Ishikawa (cell line): ENCODE data around the gene METTL22.

Source experiments
- CEBPB ChIP-seq: IDR thresholded peaks from 2 replicates; pipeline ENCODE4 v1.6.1; 2012
- CREB1 ChIP-seq: IDR thresholded peaks from 2 replicates; pipeline ENCODE4 v1.6.1; 2012; ENCODE audit warnings: low read depth
- EGR1 ChIP-seq: IDR thresholded peaks from 2 replicates; pipeline ENCODE4 v1.6.1; 2012
- EP300 ChIP-seq: IDR thresholded peaks from 2 replicates; pipeline ENCODE4 v1.6.1; 2012; ENCODE audit warnings: borderline replicate concordance
- FOXM1 ChIP-seq: IDR thresholded peaks from 2 replicates; pipeline ENCODE4 v1.6.1; 2012; ENCODE audit warnings: low read depth, borderline replicate concordance
- NFIC ChIP-seq: IDR thresholded peaks from 2 replicates; pipeline ENCODE4 v1.6.1; 2012
- RAD21 ChIP-seq: IDR thresholded peaks from 2 replicates; pipeline ENCODE4 v1.6.1; 2012; ENCODE audit warnings: low read depth
- TAF1 ChIP-seq: IDR thresholded peaks from 2 replicates; pipeline ENCODE4 v1.6.1; 2012; ENCODE audit warnings: low read depth, mild to moderate bottlenecking
- TCF12 ChIP-seq: IDR thresholded peaks from 2 replicates; pipeline ENCODE4 v1.6.1; 2012; ENCODE audit warnings: low read depth
- TEAD4 ChIP-seq: IDR thresholded peaks from 2 replicates; pipeline ENCODE4 v1.6.1; 2012
- YY1 ChIP-seq: IDR thresholded peaks from 2 replicates; pipeline ENCODE4 v1.6.1; 2012; ENCODE audit warnings: low read depth
- ZBTB7A ChIP-seq: IDR thresholded peaks from 2 replicates; pipeline ENCODE4 v1.6.1; 2012; ENCODE audit warnings: low read depth
- TF ChIP-seq, protein P1 (sequence below): IDR thresholded peaks from 2 replicates; pipeline ENCODE4 v1.6.1; 2012; ENCODE audit warnings: low read depth, mild to moderate bottlenecking
- TF ChIP-seq, protein P2 (sequence below): IDR thresholded peaks from 2 replicates; pipeline ENCODE4 v1.6.1; 2012
- TF ChIP-seq, protein P3 (sequence below): IDR thresholded peaks from 2 replicates; pipeline ENCODE4 v1.6.1; 2012

METTL22 gene

DNA sequence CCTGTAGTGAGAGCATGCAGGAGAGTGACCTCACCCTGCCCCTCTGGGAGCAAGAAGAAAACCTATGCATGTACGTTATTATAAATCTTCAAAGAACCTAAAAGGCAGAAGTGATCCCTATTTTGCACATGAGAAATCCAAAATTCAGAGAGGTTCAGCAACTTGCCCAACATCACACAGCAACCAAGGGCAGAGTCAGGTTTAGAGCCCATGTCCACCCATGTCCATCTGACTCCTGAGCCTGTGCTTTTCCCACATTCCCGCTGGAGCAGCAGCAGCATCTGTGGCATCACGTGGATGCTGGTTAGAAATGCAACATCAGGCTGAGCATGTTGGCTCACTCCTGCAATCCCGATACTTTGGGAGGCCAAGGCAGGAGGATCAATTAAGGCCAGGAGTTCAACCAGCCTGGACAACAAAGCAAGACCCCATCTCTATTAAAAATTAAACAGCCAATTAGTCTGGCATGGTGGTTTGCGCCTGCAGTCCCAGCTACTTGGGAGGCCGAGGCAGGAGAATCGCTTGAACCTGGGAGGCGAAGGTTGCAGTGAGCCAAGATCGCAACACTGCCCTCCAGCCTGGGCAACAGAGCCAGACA lies 26.3 kb downstream of the METTL22 start:
- TF ChIP-seq EGR1 = no peak

DNA sequence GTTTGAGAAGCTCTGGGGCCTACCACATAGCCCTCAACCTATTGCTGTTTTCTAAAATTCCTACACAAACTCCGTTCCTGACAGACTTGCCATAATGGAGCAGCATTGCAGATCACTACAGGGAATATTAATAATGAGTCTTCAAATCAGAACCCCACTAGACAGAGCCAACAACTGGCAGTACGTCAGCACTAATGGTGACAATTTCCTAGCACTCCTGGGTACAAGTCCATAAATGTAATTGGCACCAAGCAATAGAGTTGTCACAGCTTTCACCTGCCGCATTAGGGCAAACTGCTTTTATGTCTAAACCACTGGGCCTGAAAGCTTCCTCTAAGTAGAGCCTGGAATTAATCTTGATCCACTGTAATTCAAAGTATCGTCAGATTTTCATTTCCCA lies 27.4 kb downstream of the METTL22 start:
- TF ChIP-seq, protein P1, sequence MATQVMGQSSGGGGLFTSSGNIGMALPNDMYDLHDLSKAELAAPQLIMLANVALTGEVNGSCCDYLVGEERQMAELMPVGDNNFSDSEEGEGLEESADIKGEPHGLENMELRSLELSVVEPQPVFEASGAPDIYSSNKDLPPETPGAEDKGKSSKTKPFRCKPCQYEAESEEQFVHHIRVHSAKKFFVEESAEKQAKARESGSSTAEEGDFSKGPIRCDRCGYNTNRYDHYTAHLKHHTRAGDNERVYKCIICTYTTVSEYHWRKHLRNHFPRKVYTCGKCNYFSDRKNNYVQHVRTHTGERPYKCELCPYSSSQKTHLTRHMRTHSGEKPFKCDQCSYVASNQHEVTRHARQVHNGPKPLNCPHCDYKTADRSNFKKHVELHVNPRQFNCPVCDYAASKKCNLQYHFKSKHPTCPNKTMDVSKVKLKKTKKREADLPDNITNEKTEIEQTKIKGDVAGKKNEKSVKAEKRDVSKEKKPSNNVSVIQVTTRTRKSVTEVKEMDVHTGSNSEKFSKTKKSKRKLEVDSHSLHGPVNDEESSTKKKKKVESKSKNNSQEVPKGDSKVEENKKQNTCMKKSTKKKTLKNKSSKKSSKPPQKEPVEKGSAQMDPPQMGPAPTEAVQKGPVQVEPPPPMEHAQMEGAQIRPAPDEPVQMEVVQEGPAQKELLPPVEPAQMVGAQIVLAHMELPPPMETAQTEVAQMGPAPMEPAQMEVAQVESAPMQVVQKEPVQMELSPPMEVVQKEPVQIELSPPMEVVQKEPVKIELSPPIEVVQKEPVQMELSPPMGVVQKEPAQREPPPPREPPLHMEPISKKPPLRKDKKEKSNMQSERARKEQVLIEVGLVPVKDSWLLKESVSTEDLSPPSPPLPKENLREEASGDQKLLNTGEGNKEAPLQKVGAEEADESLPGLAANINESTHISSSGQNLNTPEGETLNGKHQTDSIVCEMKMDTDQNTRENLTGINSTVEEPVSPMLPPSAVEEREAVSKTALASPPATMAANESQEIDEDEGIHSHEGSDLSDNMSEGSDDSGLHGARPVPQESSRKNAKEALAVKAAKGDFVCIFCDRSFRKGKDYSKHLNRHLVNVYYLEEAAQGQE = no peak
- TF ChIP-seq YY1 (no peak), EGR1 (no peak), EP300 (no peak), NFIC (no peak), ZBTB7A (no peak), TAF1 (no peak), CREB1 (no peak), FOXM1 (no peak), TEAD4 (no peak), CEBPB (no peak), TCF12 (no peak), RAD21 (no peak)
- TF ChIP-seq, protein P2, sequence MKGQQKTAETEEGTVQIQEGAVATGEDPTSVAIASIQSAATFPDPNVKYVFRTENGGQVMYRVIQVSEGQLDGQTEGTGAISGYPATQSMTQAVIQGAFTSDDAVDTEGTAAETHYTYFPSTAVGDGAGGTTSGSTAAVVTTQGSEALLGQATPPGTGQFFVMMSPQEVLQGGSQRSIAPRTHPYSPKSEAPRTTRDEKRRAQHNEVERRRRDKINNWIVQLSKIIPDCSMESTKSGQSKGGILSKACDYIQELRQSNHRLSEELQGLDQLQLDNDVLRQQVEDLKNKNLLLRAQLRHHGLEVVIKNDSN = no peak
- TF ChIP-seq, protein P3, sequence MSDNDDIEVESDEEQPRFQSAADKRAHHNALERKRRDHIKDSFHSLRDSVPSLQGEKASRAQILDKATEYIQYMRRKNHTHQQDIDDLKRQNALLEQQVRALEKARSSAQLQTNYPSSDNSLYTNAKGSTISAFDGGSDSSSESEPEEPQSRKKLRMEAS = no peak

DNA sequence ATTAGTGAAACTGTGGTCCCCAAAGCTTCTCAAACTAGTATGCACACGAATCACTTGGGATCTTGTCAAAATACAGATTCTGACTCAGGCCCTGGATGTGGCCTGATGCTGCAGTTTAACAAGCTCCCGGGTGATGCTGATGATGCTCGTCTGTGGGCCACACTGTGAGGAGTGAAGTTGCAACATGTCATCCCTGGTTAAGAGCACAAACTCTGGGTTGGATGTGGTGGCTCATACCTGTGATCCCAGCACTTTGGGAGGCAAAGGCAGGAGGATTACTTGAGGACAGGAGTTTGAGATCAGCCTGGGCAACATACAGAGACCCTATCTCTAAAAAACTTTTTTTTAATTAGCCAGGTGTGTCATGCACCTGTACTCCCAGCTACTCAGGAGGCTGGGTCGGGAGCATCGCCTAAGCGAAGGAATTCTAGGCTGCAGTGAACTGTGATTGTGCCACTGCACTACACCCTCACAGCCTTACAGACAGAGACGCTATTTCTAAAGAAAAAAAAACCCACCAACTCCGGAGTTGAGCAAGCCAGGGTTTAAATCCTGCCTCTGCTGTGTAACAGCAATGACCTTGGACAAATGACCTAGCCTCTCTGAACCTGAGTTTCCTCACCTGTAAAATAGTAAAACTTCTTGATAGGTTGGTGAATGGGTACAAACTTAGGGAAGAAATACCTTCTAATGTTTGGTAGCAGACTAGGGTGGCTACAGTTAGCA lies 28.5 kb downstream of the METTL22 start:
- no peak for TF ChIP-seq YY1
- no peak for TF ChIP-seq TAF1
- no peak for TF ChIP-seq EGR1
- no peak for TF ChIP-seq TCF12
- no peak for TF ChIP-seq CREB1
- TF ChIP-seq TEAD4 = no peak
- no peak for TF ChIP-seq CEBPB
- TF ChIP-seq RAD21 = no peak
- TF ChIP-seq, protein P1 = no peak
- TF ChIP-seq, protein P2 = no peak
- TF ChIP-seq NFIC = no peak
- no peak for TF ChIP-seq FOXM1
- TF ChIP-seq EP300 = no peak

DNA sequence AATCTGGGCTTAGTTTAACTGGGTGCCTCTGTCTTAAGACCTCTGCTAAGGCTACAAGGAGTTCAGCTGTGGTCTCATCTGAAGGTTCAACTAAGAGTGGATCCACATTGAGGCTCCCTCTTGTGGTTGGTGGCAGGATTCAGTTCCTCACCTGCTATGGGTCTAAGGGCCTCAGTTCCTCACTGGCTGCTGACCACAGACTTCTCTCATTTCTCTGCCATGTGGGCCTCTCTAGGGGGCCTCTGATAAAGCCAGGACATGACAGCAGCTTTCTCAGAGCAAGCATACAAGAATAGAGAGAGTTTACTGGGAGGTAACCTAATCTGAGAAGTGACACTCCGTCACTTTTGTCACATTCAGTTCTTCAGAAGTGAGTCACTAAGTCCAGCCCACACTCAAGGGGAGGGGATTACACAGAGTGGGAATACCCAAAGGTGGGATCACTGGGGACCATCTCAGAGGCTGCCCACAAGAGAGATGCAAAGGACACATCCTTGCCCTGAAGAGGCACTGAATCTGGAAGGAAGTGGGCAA lies 33.8 kb downstream of the METTL22 start:
- no peak for TF ChIP-seq CEBPB
- no peak for TF ChIP-seq NFIC
- TF ChIP-seq RAD21 = peak; percentile 50

DNA sequence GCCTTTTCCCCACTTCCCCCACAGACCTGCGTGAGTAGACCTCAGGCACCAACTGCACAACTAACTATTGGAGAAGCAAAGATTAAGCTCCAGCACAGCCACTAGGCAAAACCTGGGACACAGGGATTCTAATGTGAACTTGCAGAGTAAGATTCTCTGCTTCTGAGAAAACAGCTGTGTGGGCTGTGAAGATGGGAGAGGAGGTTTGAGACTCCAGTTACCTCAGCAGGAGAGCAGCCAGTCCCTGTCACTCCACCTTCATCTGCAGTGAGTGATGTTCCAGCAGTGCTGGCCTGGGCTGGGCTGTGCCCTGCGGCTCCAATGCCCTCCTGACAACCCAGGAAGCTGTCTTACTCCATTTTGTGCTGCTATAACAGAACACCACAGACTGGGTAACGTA lies 34.9 kb downstream of the METTL22 start:
- TF ChIP-seq NFIC (no peak), YY1 (no peak), CREB1 (no peak), CEBPB (no peak), TCF12 (no peak), FOXM1 (no peak)
- TF ChIP-seq, protein P2 = no peak
- TF ChIP-seq, protein P3 = no peak

DNA sequence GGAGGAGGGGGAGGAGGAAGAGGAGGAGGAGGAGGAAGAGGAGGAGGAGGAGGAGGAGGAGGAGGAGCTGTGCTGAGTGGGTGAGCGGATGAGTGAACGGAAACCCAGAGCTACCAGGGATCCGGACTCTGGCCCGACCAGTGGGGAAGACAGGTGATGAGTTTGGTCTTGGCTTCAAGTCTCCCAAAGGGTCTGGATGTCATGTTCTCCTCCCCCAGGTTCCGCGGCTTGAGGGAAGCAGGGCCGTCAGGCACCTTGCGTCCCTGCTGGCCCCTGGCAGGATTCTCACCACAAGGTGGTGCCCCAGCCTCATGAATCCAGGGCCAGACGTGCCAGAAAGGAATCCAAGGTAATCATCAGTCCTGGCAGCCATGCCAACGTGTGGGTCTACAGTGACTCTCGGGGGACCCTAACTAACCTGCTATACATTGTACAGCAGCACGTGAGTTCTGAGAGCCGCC lies 39.4 kb downstream of the METTL22 start:
- TF ChIP-seq, protein P2 = no peak
- TF ChIP-seq CREB1 (no peak), YY1 (no peak), NFIC (0 out of 2 replicates have a peak, but pooled peaks have one; percentile 21), EGR1 (no peak), RAD21 (peak; percentile 86), EP300 (no peak), TEAD4 (0 out of 2 replicates have a peak, but pooled peaks have one; percentile 41)
- TF ChIP-seq, protein P3 = no peak
- TF ChIP-seq, protein P1 = no peak
